MM.1S (cell line): ENCODE measurements around the gene SH3BP2.

Experiments used
- EZH2 ChIP-seq: fragments of 300-600 bp; sonication (generic); optimal IDR thresholded peaks from 2 replicates; pipeline ENCODE3; 2017; ENCODE audit warnings: low read depth, mild to moderate bottlenecking, antibody characterized with exemption, low read length, mixed read lengths
- EZH2phosphoT487 ChIP-seq: fragments of 300-600 bp; sonication (generic); IDR thresholded peaks from 2 replicates; pipeline ENCODE4 v1.6.1; 2018; ENCODE audit warnings: antibody characterized with exemption, low read length
- TF ChIP-seq, protein P1 (sequence below): fragments of 300-600 bp; sonication (generic); IDR thresholded peaks from 2 replicates; pipeline ENCODE4 v1.5.1; 2016; ENCODE audit warnings: antibody characterized with exemption, low read length, mixed read lengths

DNA sequence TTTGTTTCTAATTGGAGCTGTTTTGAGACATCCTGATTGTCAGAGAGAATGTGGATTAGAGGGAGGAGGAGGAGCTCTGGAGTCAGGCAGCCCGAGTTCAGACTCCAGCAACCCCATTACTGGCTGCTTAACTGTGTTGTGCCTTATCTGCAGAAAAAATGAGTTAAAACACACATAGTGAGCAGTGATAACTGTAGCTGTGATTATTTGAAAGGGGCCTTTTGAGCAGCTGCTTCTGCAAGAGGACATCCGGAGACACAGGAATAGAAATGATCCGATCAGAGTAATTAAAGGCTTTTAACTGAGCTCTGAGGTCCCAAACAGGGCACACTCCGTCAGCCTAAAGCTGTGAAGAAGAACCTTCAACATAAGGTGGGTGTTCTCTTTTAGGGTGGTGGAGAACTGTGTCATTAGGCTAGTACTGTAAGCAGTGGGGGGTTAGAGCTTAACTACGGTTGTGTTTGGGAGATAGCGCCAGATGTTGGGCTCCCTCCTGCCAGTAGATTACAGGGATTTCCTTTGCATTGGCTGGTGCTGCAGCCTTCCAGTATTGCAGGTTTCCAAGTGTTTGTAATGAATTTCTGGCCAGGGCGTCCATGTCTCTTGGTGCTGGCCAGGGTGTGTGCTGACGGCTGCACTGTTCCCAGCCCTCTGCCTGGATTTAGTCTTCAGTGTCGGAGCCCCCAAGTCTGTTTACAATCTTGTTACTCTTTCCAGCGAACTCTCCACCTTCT, 75.0 kb downstream of the SH3BP2 start:
- TF ChIP-seq, protein P1, sequence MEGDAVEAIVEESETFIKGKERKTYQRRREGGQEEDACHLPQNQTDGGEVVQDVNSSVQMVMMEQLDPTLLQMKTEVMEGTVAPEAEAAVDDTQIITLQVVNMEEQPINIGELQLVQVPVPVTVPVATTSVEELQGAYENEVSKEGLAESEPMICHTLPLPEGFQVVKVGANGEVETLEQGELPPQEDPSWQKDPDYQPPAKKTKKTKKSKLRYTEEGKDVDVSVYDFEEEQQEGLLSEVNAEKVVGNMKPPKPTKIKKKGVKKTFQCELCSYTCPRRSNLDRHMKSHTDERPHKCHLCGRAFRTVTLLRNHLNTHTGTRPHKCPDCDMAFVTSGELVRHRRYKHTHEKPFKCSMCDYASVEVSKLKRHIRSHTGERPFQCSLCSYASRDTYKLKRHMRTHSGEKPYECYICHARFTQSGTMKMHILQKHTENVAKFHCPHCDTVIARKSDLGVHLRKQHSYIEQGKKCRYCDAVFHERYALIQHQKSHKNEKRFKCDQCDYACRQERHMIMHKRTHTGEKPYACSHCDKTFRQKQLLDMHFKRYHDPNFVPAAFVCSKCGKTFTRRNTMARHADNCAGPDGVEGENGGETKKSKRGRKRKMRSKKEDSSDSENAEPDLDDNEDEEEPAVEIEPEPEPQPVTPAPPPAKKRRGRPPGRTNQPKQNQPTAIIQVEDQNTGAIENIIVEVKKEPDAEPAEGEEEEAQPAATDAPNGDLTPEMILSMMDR, result no peak
- TF ChIP-seq EZH2phosphoT487, result no peak
- TF ChIP-seq EZH2, result no peak
